Stimulated activated CD4-positive, alpha-beta T cell treated with anti-CD3 and anti-CD28 coated beads, Interleukin-12 subunit alpha, Interleukin-12 subunit beta, amount 100 ng/mL, for 24 hours (primary cell): ENCODE measurements around the gene CHRNE.
"Not testable (repeated sequence)": the region's sequence is repeated elsewhere in the genome, so short reads cannot be mapped to it uniquely, and the experiment has no call there.

ENCODE experiments used
- DNase-seq, 2 experiments: peaks; one replicate each; pipeline ENCODE4 v3.0.0-alpha.2; 2020; ENCODE audit warnings: low read depth in 2 of 2

The CHRNE gene

GRCh38 chr17:4887581-4887980, 15.3 kb downstream of the CHRNE start:
- DNase-seq, result no peak

GRCh38 chr17:4886830-4887229, 16.1 kb downstream of the CHRNE start:
- DNase-seq, result no peak

- no peak for DNase-seq
Measured at GRCh38 chr17:4884489-4884888, 18.4 kb downstream of the CHRNE start.

GRCh38 chr17:4881761-4882555, 20.9 kb downstream of the CHRNE start:
- peak in 1 of 2 experiments; percentile 55 for DNase-seq

GRCh38 chr17:4880857-4881256, 22.0 kb downstream of the CHRNE start:
- DNase-seq, result no peak

- no peak for DNase-seq
Measured at GRCh38 chr17:4879601-4880000, 23.3 kb downstream of the CHRNE start.

GRCh38 chr17:4877089-4877488, 25.8 kb downstream of the CHRNE start:
- DNase-seq, result no peak

GRCh38 chr17:4872786-4873185, 30.1 kb downstream of the CHRNE start:
- no peak for DNase-seq

GRCh38 chr17:4870855-4871254, 32.0 kb downstream of the CHRNE start:
- no peak for DNase-seq

GRCh38 chr17:4869058-4869998, 33.6 kb downstream of the CHRNE start:
- not testable (repeated sequence) for DNase-seq

GRCh38 chr17:4867535-4867934, 35.4 kb downstream of the CHRNE start:
- not testable (repeated sequence) for DNase-seq

GRCh38 chr17:4863321-4863720, 39.6 kb downstream of the CHRNE start:
- no peak for DNase-seq

GRCh38 chr17:4862720-4863119, 40.2 kb downstream of the CHRNE start:
- no peak for DNase-seq

GRCh38 chr17:4861052-4861451, 41.8 kb downstream of the CHRNE start:
- DNase-seq, result no peak

GRCh38 chr17:4860651-4861050, 42.2 kb downstream of the CHRNE start:
- DNase-seq, result no peak

- DNase-seq, result no peak
Measured at GRCh38 chr17:4859816-4860625, 42.9 kb downstream of the CHRNE start.

- no peak for DNase-seq
Measured at GRCh38 chr17:4858882-4859260, 44.0 kb downstream of the CHRNE start.

GRCh38 chr17:4858068-4858881, 44.6 kb downstream of the CHRNE start:
- DNase-seq, result no peak

- not testable (repeated sequence) for DNase-seq
Measured at GRCh38 chr17:4857347-4857746, 45.6 kb downstream of the CHRNE start.

- DNase-seq, result no peak
Measured at GRCh38 chr17:4856937-4857314, 46.0 kb downstream of the CHRNE start.
